H9 (cell line): Measurements from ENCODE around the gene RHCE. TPM values are rescaled to one million over a fixed set of nuclear protein-coding genes. Genes with fewer than 3 reads are reported as not detected.
"Not testable (repeated sequence)": the region's sequence is repeated elsewhere in the genome, so short reads cannot be mapped to it uniquely, and the experiment has no call there.

Experiments
- DNase-seq: peaks from one replicate; pipeline ENCODE4 v3.0.0-alpha.2; 2017
- H2AFZ ChIP-seq: one replicate; pipeline ENCODE4 v1.6.1; 2013; ENCODE audit warnings: mild to moderate bottlenecking, low read length, control low read depth, moderate library complexity
- H2AK5ac ChIP-seq: 2 replicates; pipeline ENCODE4 v1.6.1; 2013; ENCODE audit warnings: low read length, control low read depth, mixed read lengths; ENCODE audit not compliant: insufficient read length
- H2BK120ac ChIP-seq: one replicate; pipeline ENCODE4 v1.6.1; 2013; ENCODE audit warnings: low read depth, mild to moderate bottlenecking, low read length, control low read depth, inconsistent platforms; ENCODE audit not compliant: poor library complexity, severe bottlenecking
- H2BK12ac ChIP-seq: 2 replicates; pipeline ENCODE4 v1.6.1; 2013; ENCODE audit warnings: low read length, control low read depth, mixed read lengths, low read depth; ENCODE audit not compliant: insufficient read length
- H2BK15ac ChIP-seq: 2 replicates; pipeline ENCODE4 v1.6.1; 2013; ENCODE audit warnings: low read depth, low read length, control low read depth
- H2BK20ac ChIP-seq: one replicate; pipeline ENCODE4 v1.6.1; 2013; ENCODE audit warnings: low read depth, mild to moderate bottlenecking, low read length, control low read depth, inconsistent platforms; ENCODE audit not compliant: poor library complexity, severe bottlenecking
- H2BK5ac ChIP-seq: 2 replicates; pipeline ENCODE4 v1.6.1; 2013; ENCODE audit warnings: low read length, control low read depth, mixed read lengths; ENCODE audit not compliant: insufficient read length
- H3K14ac ChIP-seq: 2 replicates; pipeline ENCODE4 v1.6.1; 2013; ENCODE audit warnings: low read length, control low read depth; ENCODE audit not compliant: insufficient read depth
- H3K18ac ChIP-seq: 2 replicates; pipeline ENCODE4 v1.6.1; 2013; ENCODE audit warnings: low read depth, mild to moderate bottlenecking, mixed read lengths, low read length, control low read depth; ENCODE audit not compliant: insufficient read length
- H3K23ac ChIP-seq: 2 replicates; pipeline ENCODE4 v1.6.1; 2013; ENCODE audit warnings: low read length, control low read depth, mixed read lengths, low read depth; ENCODE audit not compliant: insufficient read length
- H3K23me2 ChIP-seq: 2 replicates; pipeline ENCODE4 v1.6.1; 2013; ENCODE audit warnings: low read depth, mild to moderate bottlenecking, mixed read lengths, low read length, control low read depth; ENCODE audit not compliant: insufficient read length, poor library complexity, severe bottlenecking
- H3K27ac ChIP-seq: 2 replicates; pipeline ENCODE4 v1.5.1; 2013; ENCODE audit warnings: low read length, control low read depth, mixed read lengths, low read depth; ENCODE audit not compliant: insufficient read length
- H3K27me3 ChIP-seq: 2 replicates; pipeline ENCODE4 v1.6.1; 2013; ENCODE audit warnings: low read length, control low read depth, inconsistent platforms; ENCODE audit not compliant: insufficient read depth
- H3K4ac ChIP-seq: 2 replicates; pipeline ENCODE4 v1.6.1; 2013; ENCODE audit warnings: low read depth, mild to moderate bottlenecking, control low read depth, inconsistent platforms, low read length, moderate library complexity
- H3K4me1 ChIP-seq: 2 replicates; pipeline ENCODE4 v1.6.1; 2013; ENCODE audit warnings: low read length, control low read depth, inconsistent platforms; ENCODE audit not compliant: insufficient read depth
- H3K4me2 ChIP-seq: 2 replicates; pipeline ENCODE4 v1.6.1; 2013; ENCODE audit warnings: low read length, control low read depth, mixed read lengths; ENCODE audit not compliant: insufficient read length, insufficient read depth
- H3K56ac ChIP-seq: 2 replicates; pipeline ENCODE4 v1.6.1; 2013; ENCODE audit warnings: low read depth, mild to moderate bottlenecking, mixed read lengths, low read length, control low read depth; ENCODE audit not compliant: insufficient read length
- H3K79me1 ChIP-seq: 2 replicates; pipeline ENCODE4 v1.6.1; 2013; ENCODE audit warnings: low read depth, mild to moderate bottlenecking, moderate library complexity, low read length, control low read depth, inconsistent platforms; ENCODE audit not compliant: insufficient read depth, poor library complexity, severe bottlenecking
- H3K79me2 ChIP-seq: 2 replicates; pipeline ENCODE4 v1.6.1; 2013; ENCODE audit warnings: low read length, control low read depth, inconsistent platforms; ENCODE audit not compliant: insufficient read depth
- H3K9ac ChIP-seq: 2 replicates; pipeline ENCODE4 v1.6.1; 2013; ENCODE audit warnings: low read length, control low read depth, mixed read lengths; ENCODE audit not compliant: insufficient read length; ENCODE audit errors: extremely low read depth
- H3K9me3 ChIP-seq: one replicate; pipeline ENCODE4 v1.6.1; 2013; ENCODE audit warnings: low read depth, low read length, inconsistent platforms; ENCODE audit not compliant: control insufficient read depth
- H3T11ph ChIP-seq: one replicate; pipeline ENCODE4 v1.6.1; 2013; ENCODE audit warnings: mild to moderate bottlenecking, low read length, control low read depth, inconsistent platforms
- H4K20me1 ChIP-seq: one replicate; pipeline ENCODE4 v1.6.1; 2013; ENCODE audit not compliant: control insufficient read depth, insufficient read length, insufficient read depth
- H4K5ac ChIP-seq: 2 replicates; pipeline ENCODE4 v1.6.1; 2013; ENCODE audit warnings: low read depth, mild to moderate bottlenecking, mixed read lengths, low read length, control low read depth; ENCODE audit not compliant: insufficient read length
- H4K8ac ChIP-seq: replicated peaks from 2 replicates; pipeline ENCODE4 v1.6.1; 2013; ENCODE audit warnings: low read length, control low read depth, mixed read lengths, low read depth; ENCODE audit not compliant: insufficient read length
- H4K91ac ChIP-seq: 2 replicates; pipeline ENCODE4 v1.6.1; 2013; ENCODE audit warnings: low read depth, mild to moderate bottlenecking, moderate library complexity, mixed read lengths, low read length, control low read depth; ENCODE audit not compliant: insufficient read length
- H3K27ac Mint-ChIP-seq, 3 experiments: 2 replicates in 2 of 3; 3 replicates in 1 of 3; pipeline ENCODE4 v1.8.0; 2020 to 2021; ENCODE audit warnings: mixed read lengths in 3 of 3, mild to moderate bottlenecking in 1 of 3, moderate library complexity in 1 of 3
- H3K27me3 Mint-ChIP-seq: 2 replicates; pipeline ENCODE4 v1.8.0; 2021; ENCODE audit warnings: low read depth, mild to moderate bottlenecking, moderate library complexity, mixed read lengths
- H3K36me3 Mint-ChIP-seq, 3 experiments: 2 replicates in 2 of 3; 3 replicates in 1 of 3; pipeline ENCODE4 v1.8.0; 2020 to 2021; ENCODE audit warnings: low read depth in 3 of 3, mixed read lengths in 3 of 3; ENCODE audit not compliant: insufficient read depth in 1 of 3
- H3K4me1 Mint-ChIP-seq, 2 experiments: 2 replicates each; pipeline ENCODE4 v1.8.0; 2020; ENCODE audit warnings: mixed read lengths in 2 of 2
- H3K4me3 Mint-ChIP-seq, 2 experiments: 2 replicates in 1 of 2; 3 replicates in 1 of 2; pipeline ENCODE4 v1.8.0; 2020 to 2021; ENCODE audit warnings: mild to moderate bottlenecking in 2 of 2, mixed read lengths in 2 of 2, moderate library complexity in 1 of 2
- H3K9me3 Mint-ChIP-seq, 2 experiments: 2 replicates in 1 of 2; 3 replicates in 1 of 2; pipeline ENCODE4 v1.8.0; 2020; ENCODE audit warnings: mild to moderate bottlenecking in 2 of 2, mixed read lengths in 2 of 2, moderate library complexity in 1 of 2
- WGBS: extraction: QIAGEN DNeasy Blood & Tissue Kit; methylation state at CpG from one replicate; pipeline ENCODE4 v1.1.7; 2013; ENCODE audit warnings: missing lambda C conversion rate, low lambda C conversion rate, mixed read lengths; ENCODE audit not compliant: insufficient read length; ENCODE audit errors: extremely low coverage; 5-methylcytosine and 5-hydroxymethylcytosine counted together
- long read RNA-seq: library from polyadenylated mRNA; unstranded; transcript quantifications from one replicate; pipeline ENCODE4 v2.0.0, GENCODE V29; 2020
- total RNA-seq: library from RNA; stranded (reverse); gene quantifications from 2 replicates; pipeline ENCODE4 v1.2.1, GENCODE V29; 2021

The RHCE gene
- total RNA-seq, result 0.26 and 0.90 TPM in 2 replicates
- long read RNA-seq, partial matches to known transcripts, result 0 of 2 reads
- long read RNA-seq, other reads (novel, unspliced or antisense), result 2 of 2 reads

DNA sequence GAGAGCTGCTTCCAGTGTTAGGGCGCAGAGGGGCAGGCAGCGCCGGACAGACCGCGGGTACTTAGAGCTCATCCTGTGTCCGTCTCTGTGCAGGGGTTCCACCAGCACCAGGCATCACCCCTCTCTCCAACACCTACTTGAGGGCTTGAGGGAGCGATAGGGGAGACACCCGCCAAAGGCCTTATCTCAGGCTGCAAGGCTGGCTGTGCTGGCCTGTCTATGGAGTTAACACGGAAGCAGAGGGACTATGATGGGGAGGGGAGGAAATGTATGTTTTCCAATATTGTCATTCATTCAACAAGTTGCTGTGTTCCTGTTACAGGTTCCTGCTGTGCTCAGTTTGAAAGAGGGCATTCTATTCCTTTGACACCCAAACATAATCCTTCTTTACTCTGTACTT is at the start of gene RHCE:
RHCE (minus strand) TSS at position 111 of the 400 bp plus-strand sequence; CDS start at position 72, 39 bp downstream.
- H4K20me1 ChIP-seq, H3K27ac ChIP-seq, DNase-seq, H2BK20ac ChIP-seq, H2AFZ ChIP-seq, H3K14ac ChIP-seq, H3K4me1 ChIP-seq, H2BK15ac ChIP-seq, H3K36me3 Mint-ChIP-seq, H4K8ac ChIP-seq, H3K27me3 ChIP-seq, H3K27ac Mint-ChIP-seq, H3K4me3 Mint-ChIP-seq, H3T11ph ChIP-seq, H3K9me3 ChIP-seq, H2AK5ac ChIP-seq, H4K5ac ChIP-seq, H3K4ac ChIP-seq, H3K9ac ChIP-seq, H3K23me2 ChIP-seq, H3K79me2 ChIP-seq, H4K91ac ChIP-seq, H3K56ac ChIP-seq, H2BK12ac ChIP-seq, H3K9me3 Mint-ChIP-seq, H2BK120ac ChIP-seq, H2BK5ac ChIP-seq, H3K23ac ChIP-seq, H3K18ac ChIP-seq, H3K79me1 ChIP-seq, H3K4me2 ChIP-seq: not testable (repeated sequence)
- H3K4me1 Mint-ChIP-seq, result peaks cover 13 to 22% of the 10 kb centered on the region in 2 experiments
- H3K27me3 Mint-ChIP-seq, result peaks cover 31% of the 10 kb centered on the region
- WGBS, result no CpG with 5 or more reads among the region's 9 CpGs
